GM12878 (cell line): ENCODE results near the gene PIEZO2. TPM values are rescaled to one million over a fixed set of nuclear protein-coding genes. Genes with fewer than 3 reads are reported as not detected.

ENCODE experiments used
- BRCA1 ChIP-seq: IDR thresholded peaks from 2 replicates; pipeline ENCODE4 v1.6.1; 2011; ENCODE audit warnings: low read depth, low read length, improper control_type of control experiment
- CBX3 ChIP-seq: fragments of 200-600 bp; sonication (generic); IDR thresholded peaks from 2 replicates; pipeline ENCODE4 v1.6.1; 2016; ENCODE audit warnings: low read depth, borderline replicate concordance
- CEBPB ChIP-seq, 2 experiments: fragments of 150-350 bp in 1 of 2; IDR thresholded peaks; 2 replicates each; pipeline ENCODE4 v1.6.1; 2012 to 2014; ENCODE audit warnings: low read depth in 2 of 2, low read length in 2 of 2, borderline replicate concordance in 1 of 2, inconsistent platforms in 1 of 2
- CEBPZ ChIP-seq: fragments of 150-350 bp; IDR thresholded peaks from 2 replicates; pipeline ENCODE4 v1.6.1; 2016; ENCODE audit warnings: low read depth, low read length
- CHD2 ChIP-seq: IDR thresholded peaks from 2 replicates; pipeline ENCODE4 v1.6.1; 2011; ENCODE audit warnings: low read depth, low read length, improper control_type of control experiment, borderline replicate concordance
- CTCF ChIP-seq, 3 experiments: IDR thresholded peaks in 2 of 3; conservative IDR thresholded peaks in 1 of 3; 2 replicates each; pipeline ENCODE4 v1.5.1; 2011; ENCODE audit warnings: low read depth in 3 of 3, low read length in 3 of 3, mild to moderate bottlenecking in 3 of 3, control low read depth in 2 of 3, moderate library complexity in 2 of 3, inconsistent platforms in 1 of 3, mixed read lengths in 1 of 3; ENCODE audit not compliant: control insufficient read depth in 2 of 3, insufficient read depth in 1 of 3; ENCODE audit errors: extremely low read depth in 1 of 3
- JUND ChIP-seq: IDR thresholded peaks from 2 replicates; pipeline ENCODE4 v1.6.1; 2012; ENCODE audit warnings: low read depth, mild to moderate bottlenecking, low read length, improper control_type of control experiment, moderate library complexity
- MEF2B ChIP-seq: fragments of 450-650 bp; IDR thresholded peaks from 2 replicates; pipeline ENCODE4 v1.6.1; 2018; ENCODE audit warnings: mild to moderate bottlenecking, moderate library complexity; ENCODE audit not compliant: partially characterized antibody, poor library complexity, severe bottlenecking
- NFXL1 ChIP-seq: fragments of 450-650 bp; IDR thresholded peaks from 2 replicates; pipeline ENCODE4 v1.6.1; 2017; ENCODE audit warnings: antibody characterized with exemption, mild to moderate bottlenecking, borderline replicate concordance
- RAD21 ChIP-seq: IDR thresholded peaks from 2 replicates; pipeline ENCODE4 v1.6.1; 2011; ENCODE audit warnings: mild to moderate bottlenecking, low read depth, low read length, moderate library complexity; ENCODE audit not compliant: insufficient read depth
- RB1 ChIP-seq: fragments of 450-650 bp; formaldehyde crosslinking; IDR thresholded peaks from 2 replicates; pipeline ENCODE4 v1.6.1; 2017; ENCODE audit warnings: mild to moderate bottlenecking, borderline replicate concordance
- RELB ChIP-seq: fragments of 450-650 bp; IDR thresholded peaks from 2 replicates; pipeline ENCODE4 v1.6.1; 2017; ENCODE audit warnings: low read depth, mild to moderate bottlenecking, moderate library complexity
- SMAD5 ChIP-seq: IDR thresholded peaks from 2 replicates; pipeline ENCODE4 v1.6.1; 2016; ENCODE audit warnings: antibody characterized with exemption, low read depth
- SREBF2 ChIP-seq: IDR thresholded peaks from 2 replicates; pipeline ENCODE4 v1.6.1; 2012; ENCODE audit warnings: mild to moderate bottlenecking, low read length
- SRF ChIP-seq, 2 experiments: IDR thresholded peaks; 2 replicates each; pipeline ENCODE4 v1.6.1; 2011; ENCODE audit warnings: low read depth in 2 of 2, low read length in 2 of 2, mild to moderate bottlenecking in 1 of 2, moderate library complexity in 1 of 2
- SUZ12 ChIP-seq: fragments of 200-600 bp; sonication (generic); IDR thresholded peaks from one replicate; pipeline ENCODE4 v1.6.1; 2018; ENCODE audit warnings: antibody characterized with exemption, mild to moderate bottlenecking; ENCODE audit not compliant: unreplicated experiment
- TARDBP ChIP-seq: IDR thresholded peaks from 2 replicates; pipeline ENCODE4 v1.6.1; 2016; ENCODE audit warnings: borderline replicate concordance
- YY1 ChIP-seq: IDR thresholded peaks from 2 replicates; pipeline ENCODE4 v1.6.1; 2011; ENCODE audit warnings: low read depth, mild to moderate bottlenecking, low read length
- ZBTB33 ChIP-seq: fragments of 450-650 bp; IDR thresholded peaks from 2 replicates; pipeline ENCODE4 v1.6.1; 2017; ENCODE audit warnings: mild to moderate bottlenecking
- ZNF274 ChIP-seq: IDR thresholded peaks from one replicate; pipeline ENCODE4 v1.8.0; 2011; ENCODE audit not compliant: insufficient read length, insufficient read depth
- polyA plus RNA-seq, 11 experiments: library from polyadenylated mRNA; depleted of rRNA in 4 of 11; unstranded in 6 of 11; stranded (reverse) in 5 of 11; fragments of >200 nt; fragmentation: Nextera tagmentation in 4 of 11; fragmentation: Illumina TruSeq in 1 of 11; extraction: Ambion mirVana in 4 of 11; extraction: Trizol in 1 of 11; gene quantifications; 1 replicate in 1 of 11; 2 replicates in 10 of 11; pipeline versions ENCODE4 v1.2.1 to v1.2.3, GENCODE V29; 2011 to 2016; ENCODE audit warnings: inconsistent platforms in 2 of 11, missing spikeins in 2 of 11, low read depth in 1 of 11
- total RNA-seq, 4 experiments: library from RNA; depleted of rRNA in 3 of 4; stranded (reverse); fragments of >200 nt in 3 of 4; fragmentation: Illumina TruSeq in 1 of 4; extraction: Trizol in 1 of 4; gene quantifications; 2 replicates each; pipeline versions ENCODE4 v1.2.1 to v1.2.3, GENCODE V29; 2013 to 2021

PIEZO2 gene
- total and polyA plus RNA-seq, 10 of the 15 experiments (the other 5 are each of a cell fraction or from before 2014, with no cell fraction given): 6.7 to 42.3 (median 27.4) TPM

GRCh38 chr18:10685484-10685883 lies 463.9 kb downstream of the PIEZO2 start (continued):
- TF ChIP-seq CTCF (IDR thresholded peaks at IDR 0.05 in 2 of 3, conservative IDR thresholded peaks at IDR 0.05 in 1 of 3; ENCODE audit: control insufficient read depth in 2 of 3, extremely low read depth in 1 of 3, insufficient read depth in 1 of 3, low read depth in 3 of 3, low read length in 3 of 3) (no peak), SRF (IDR thresholded peaks at IDR 0.05; ENCODE audit: low read depth in 2 of 2, low read length in 2 of 2) (no peak), RELB (peak; percentile 78), TARDBP (no peak), BRCA1 (no peak), ZNF274 (no peak), SUZ12 (no peak), YY1 (no peak), SREBF2 (no peak), CEBPZ (no peak), CBX3 (no peak), JUND (no peak), MEF2B (peak; percentile 12), NFXL1 (no peak), CEBPB (IDR thresholded peaks at IDR 0.05; ENCODE audit: borderline replicate concordance in 1 of 2, low read depth in 2 of 2, low read length in 2 of 2) (no peak), SMAD5 (no peak), RAD21 (no peak), RB1 (no peak), ZBTB33 (no peak), CHD2 (no peak)
